SK-N-SH treated with all-trans-retinoic acid at 6 μM for 48 hours (cell line): ENCODE data around the gene DYNC1I1.

Source experiments
- ARNTL ChIP-seq: fragments of 450-650 bp; formaldehyde crosslinking; IDR thresholded peaks from 2 replicates; pipeline ENCODE4 v1.5.0; 2020; ENCODE audit warnings: low read depth, mild to moderate bottlenecking, moderate library complexity, borderline replicate concordance
- CSRNP3 ChIP-seq: fragments of 250-450 bp; sonication (Bioruptor Pico); IDR thresholded peaks from 2 replicates; pipeline ENCODE4 v1.5.1; 2021; ENCODE audit warnings: mild to moderate bottlenecking, moderate library complexity
- ESRRG ChIP-seq: fragments of 250-450 bp; sonication (Bioruptor Pico); IDR thresholded peaks from 2 replicates; pipeline ENCODE4 v1.6.1; 2021; ENCODE audit warnings: mild to moderate bottlenecking
- ISL1 ChIP-seq: fragments of 250-450 bp; sonication (Bioruptor Pico); IDR thresholded peaks from 2 replicates; pipeline ENCODE4 v2.1.2; 2022; ENCODE audit warnings: mild to moderate bottlenecking, moderate library complexity
- OSR1 ChIP-seq: fragments of 250-450 bp; sonication (Bioruptor Pico); IDR thresholded peaks from 2 replicates; pipeline ENCODE4 v1.8.0; 2022; ENCODE audit warnings: moderate library complexity, mild to moderate bottlenecking, inconsistent platforms
- PATZ1 ChIP-seq: fragments of 250-450 bp; sonication (Bioruptor Pico); IDR thresholded peaks from 2 replicates; pipeline ENCODE4 v1.8.0; 2020; ENCODE audit warnings: mild to moderate bottlenecking, moderate library complexity, borderline replicate concordance
- RARB ChIP-seq: fragments of 250-450 bp; sonication (Bioruptor Pico); IDR thresholded peaks from 2 replicates; pipeline ENCODE4 v1.8.0; 2021; ENCODE audit warnings: mild to moderate bottlenecking, moderate library complexity
- SNAI2 ChIP-seq: fragments of 250-450 bp; sonication (Bioruptor Pico); IDR thresholded peaks from 2 replicates; pipeline ENCODE4 v1.5.0; 2020; ENCODE audit warnings: mild to moderate bottlenecking, moderate library complexity
- TOX ChIP-seq: fragments of 250-450 bp; sonication (Bioruptor Pico); IDR thresholded peaks from 2 replicates; pipeline ENCODE4 v1.8.0; 2021; ENCODE audit warnings: mild to moderate bottlenecking, moderate library complexity, borderline replicate concordance
- ZC3H10 ChIP-seq: fragments of 250-450 bp; sonication (Bioruptor Pico); IDR thresholded peaks from 2 replicates; pipeline ENCODE4 v1.5.1; 2021; ENCODE audit warnings: mild to moderate bottlenecking, moderate library complexity
- ZFP3 ChIP-seq: fragments of 250-450 bp; sonication (Bioruptor Pico); IDR thresholded peaks from 2 replicates; pipeline ENCODE4 v1.5.0; 2020; ENCODE audit warnings: mild to moderate bottlenecking, moderate library complexity
- TF ChIP-seq, protein P1 (sequence below): fragments of 250-450 bp; sonication (Bioruptor Pico); IDR thresholded peaks from 2 replicates; pipeline ENCODE4 v1.5.1; 2020; ENCODE audit warnings: low read depth, mild to moderate bottlenecking, moderate library complexity
- TF ChIP-seq, protein P2 (sequence below): fragments of 250-450 bp; sonication (Bioruptor Pico); IDR thresholded peaks from 2 replicates; pipeline ENCODE4 v1.8.0; 2021; ENCODE audit warnings: low read depth, mild to moderate bottlenecking, moderate library complexity, borderline replicate concordance

DNA sequence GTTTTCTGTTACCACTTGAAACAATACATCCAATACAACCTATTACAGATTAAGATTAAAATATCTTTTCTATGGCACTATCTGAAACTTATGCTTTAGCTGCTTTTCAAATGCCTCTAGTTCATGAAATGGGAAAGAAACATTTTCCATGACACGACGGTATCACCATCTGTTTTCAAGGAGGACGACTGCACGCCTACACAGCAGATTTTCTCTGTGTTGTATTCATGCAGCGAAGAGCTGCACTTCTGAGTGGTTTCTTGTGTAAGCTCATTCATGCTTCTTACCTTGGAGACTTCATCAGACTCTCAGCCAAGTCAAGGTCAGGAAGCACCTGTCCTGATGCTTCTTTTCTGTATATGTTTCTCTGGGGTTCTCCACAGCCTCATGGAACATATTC, 179.2 kb downstream of the DYNC1I1 start:
- TF ChIP-seq ARNTL (CRISPR knock-in tag) (no peak), ISL1 (no peak), ZC3H10 (CRISPR knock-in tag) (no peak), SNAI2 (no peak), ZFP3 (no peak), RARB (no peak), OSR1 (CRISPR knock-in tag) (no peak), PATZ1 (no peak), CSRNP3 (no peak), TOX (CRISPR knock-in tag) (no peak), ESRRG (no peak)
- TF ChIP-seq, protein P1, sequence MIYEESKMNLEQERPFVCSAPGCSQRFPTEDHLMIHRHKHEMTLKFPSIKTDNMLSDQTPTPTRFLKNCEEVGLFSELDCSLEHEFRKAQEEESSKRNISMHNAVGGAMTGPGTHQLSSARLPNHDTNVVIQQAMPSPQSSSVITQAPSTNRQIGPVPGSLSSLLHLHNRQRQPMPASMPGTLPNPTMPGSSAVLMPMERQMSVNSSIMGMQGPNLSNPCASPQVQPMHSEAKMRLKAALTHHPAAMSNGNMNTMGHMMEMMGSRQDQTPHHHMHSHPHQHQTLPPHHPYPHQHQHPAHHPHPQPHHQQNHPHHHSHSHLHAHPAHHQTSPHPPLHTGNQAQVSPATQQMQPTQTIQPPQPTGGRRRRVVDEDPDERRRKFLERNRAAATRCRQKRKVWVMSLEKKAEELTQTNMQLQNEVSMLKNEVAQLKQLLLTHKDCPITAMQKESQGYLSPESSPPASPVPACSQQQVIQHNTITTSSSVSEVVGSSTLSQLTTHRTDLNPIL (CRISPR knock-in tag): no peak
- TF ChIP-seq, protein P2, sequence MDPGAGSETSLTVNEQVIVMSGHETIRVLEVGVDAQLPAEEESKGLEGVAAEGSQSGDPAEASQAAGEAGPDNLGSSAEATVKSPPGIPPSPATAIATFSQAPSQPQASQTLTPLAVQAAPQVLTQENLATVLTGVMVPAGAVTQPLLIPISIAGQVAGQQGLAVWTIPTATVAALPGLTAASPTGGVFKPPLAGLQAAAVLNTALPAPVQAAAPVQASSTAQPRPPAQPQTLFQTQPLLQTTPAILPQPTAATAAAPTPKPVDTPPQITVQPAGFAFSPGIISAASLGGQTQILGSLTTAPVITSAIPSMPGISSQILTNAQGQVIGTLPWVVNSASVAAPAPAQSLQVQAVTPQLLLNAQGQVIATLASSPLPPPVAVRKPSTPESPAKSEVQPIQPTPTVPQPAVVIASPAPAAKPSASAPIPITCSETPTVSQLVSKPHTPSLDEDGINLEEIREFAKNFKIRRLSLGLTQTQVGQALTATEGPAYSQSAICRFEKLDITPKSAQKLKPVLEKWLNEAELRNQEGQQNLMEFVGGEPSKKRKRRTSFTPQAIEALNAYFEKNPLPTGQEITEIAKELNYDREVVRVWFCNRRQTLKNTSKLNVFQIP (CRISPR knock-in tag): no peak
